Keratinocyte (primary cell): ENCODE data around the gene TNNI3. TPM values are rescaled to one million over a fixed set of nuclear protein-coding genes. Genes with fewer than 3 reads are reported as not detected.

Experiments used
- DNase-seq: peaks from one replicate; pipeline ENCODE4 v3.0.0-alpha.2; 2011; ENCODE audit warnings: low read depth, missing footprints, low spot score
- FAIRE-seq: peaks from 2 replicates; lab custom pipeline; 2011; peaks lifted over from hg19 to GRCh38; lab: Jason Lieb, UNC
- H2AFZ ChIP-seq: 2 replicates; pipeline ENCODE4 v1.6.0; 2012; ENCODE audit warnings: low read length, control low read depth, inconsistent platforms; ENCODE audit not compliant: control insufficient read depth
- H3K27ac ChIP-seq: 2 replicates; pipeline ENCODE4 v1.5.1; 2011; ENCODE audit warnings: low read length; ENCODE audit not compliant: control insufficient read depth, insufficient read depth
- H3K27me3 ChIP-seq: 3 replicates; pipeline ENCODE4 v1.6.0; 2011; ENCODE audit warnings: low read length; ENCODE audit not compliant: control insufficient read depth, insufficient read depth; ENCODE audit errors: extremely low read depth
- H3K36me3 ChIP-seq, 2 experiments: 2 replicates in 1 of 2; 3 replicates in 1 of 2; pipeline ENCODE4 v1.5.1; 2011; ENCODE audit warnings: low read length in 2 of 2, mild to moderate bottlenecking in 1 of 2; ENCODE audit not compliant: control insufficient read depth in 2 of 2, insufficient read depth in 2 of 2; ENCODE audit errors: extremely low read depth in 1 of 2
- H3K4me1 ChIP-seq: 3 replicates; pipeline ENCODE4 v1.5.1; 2011; ENCODE audit warnings: low read length; ENCODE audit not compliant: control insufficient read depth, insufficient read depth; ENCODE audit errors: extremely low read depth
- H3K4me2 ChIP-seq: 3 replicates; pipeline ENCODE4 v1.6.0; 2011; ENCODE audit warnings: low read depth, low read length; ENCODE audit not compliant: control insufficient read depth, insufficient read depth; ENCODE audit errors: extremely low read depth
- H3K4me3 ChIP-seq, 3 experiments: fragments of 200-600 bp in 1 of 3; sonication (generic) in 1 of 3; 2 replicates in 2 of 3; 3 replicates in 1 of 3; pipeline ENCODE4 v1.5.1; 2011 to 2016; ENCODE audit warnings: low read length in 3 of 3, mild to moderate bottlenecking in 3 of 3, control low read depth in 2 of 3, inconsistent platforms in 1 of 3, low read depth in 1 of 3, mixed read lengths in 1 of 3, mixed run types in 1 of 3, moderate library complexity in 1 of 3; ENCODE audit not compliant: control insufficient read depth in 2 of 3, insufficient read depth in 2 of 3; ENCODE audit errors: extremely low read depth in 1 of 3
- H3K79me2 ChIP-seq: 2 replicates; pipeline ENCODE4 v1.6.0; 2012; ENCODE audit warnings: low read length; ENCODE audit not compliant: control insufficient read depth, insufficient read depth
- H3K9ac ChIP-seq: 3 replicates; pipeline ENCODE4 v1.6.0; 2011; ENCODE audit warnings: low read length; ENCODE audit not compliant: control insufficient read depth, insufficient read depth; ENCODE audit errors: extremely low read depth
- H3K9me1 ChIP-seq: 3 replicates; pipeline ENCODE4 v1.6.0; 2011; ENCODE audit warnings: low read length; ENCODE audit not compliant: control insufficient read depth, insufficient read depth; ENCODE audit errors: extremely low read depth
- H3K9me3 ChIP-seq: 2 replicates; pipeline ENCODE4 v1.5.1; 2012; ENCODE audit warnings: low read depth, low read length; ENCODE audit not compliant: control insufficient read depth
- H4K20me1 ChIP-seq: 3 replicates; pipeline ENCODE4 v1.6.0; 2011; ENCODE audit warnings: low read length; ENCODE audit not compliant: control insufficient read depth, insufficient read depth; ENCODE audit errors: extremely low read depth
- CTCF ChIP-seq, 3 experiments: IDR thresholded peaks in 1 of 3; conservative IDR thresholded peaks in 1 of 3; optimal IDR thresholded peaks in 1 of 3; 2 replicates in 2 of 3; 3 replicates in 1 of 3; pipeline versions ENCODE3 to v1.5.1; 2011; ENCODE audit warnings: low read length in 3 of 3, mild to moderate bottlenecking in 3 of 3, moderate library complexity in 2 of 3, control low read depth in 1 of 3, inconsistent platforms in 1 of 3; ENCODE audit not compliant: insufficient read depth in 2 of 3; ENCODE audit errors: extremely low read depth in 1 of 3
- EZH2 ChIP-seq: IDR thresholded peaks from one replicate; pipeline ENCODE4 v1.6.1; 2012; ENCODE audit warnings: inconsistent platforms, mild to moderate bottlenecking, low read length, moderate library complexity
- dilution Hi-C: fragments of 300-500 bp; cut with MboI; formaldehyde crosslinking; loops from one replicate; pipeline ENCODE4 v1.7.0; 2020; ENCODE audit warnings: low sequenced_read_pairs; ENCODE audit not compliant: extremely low pct_ligation_motif_present
- polyA plus RNA-seq, 5 experiments: library from polyadenylated mRNA; depleted of rRNA in 3 of 5; stranded (reverse) in 3 of 5; stranded (forward) in 1 of 5; unstranded in 1 of 5; fragments of >200 nt; gene quantifications; 1 replicate in 1 of 5; 2 replicates in 3 of 5; 3 replicates in 1 of 5; pipeline versions ENCODE4 v1.2.1 to v1.2.3, GENCODE V29; 2011 to 2012; ENCODE audit warnings: missing spikeins in 2 of 5, low read depth in 1 of 5, low replicate concordance in 1 of 5

TNNI3 gene
- polyA plus RNA-seq, 1 donor (not counting 4 experiments of a cell fraction or from before 2014, with no cell fraction given) = 4.1 TPM

GRCh38 chr19:55146705-55147273, 10.7 kb downstream of the TNNI3 start:
- H3K9ac ChIP-seq = peak overlapping the region; percentile 44
- H3K4me2 ChIP-seq = peak overlapping the region; percentile 71
- TF ChIP-seq CTCF (optimal IDR thresholded peaks at IDR 0.05 in 1 of 3, IDR thresholded peaks at IDR 0.05 in 1 of 3, conservative IDR thresholded peaks at IDR 0.05 in 1 of 3; ENCODE audit: extremely low read depth in 1 of 3, insufficient read depth in 2 of 3, low read length in 3 of 3) = no peak
- TF ChIP-seq EZH2 = no peak
- FAIRE-seq = peak; percentile 17
- H3K4me1 ChIP-seq = peaks cover 2% of the 10 kb centered on the region
- H2AFZ ChIP-seq = peak overlapping the region; percentile 68
- no peaks in the 10 kb centered on the region for H3K36me3 ChIP-seq
- no peaks in the 10 kb centered on the region for H3K9me1 ChIP-seq
- DNase-seq = no peak
- H3K79me2 ChIP-seq = no peaks in the 10 kb centered on the region
- no peak overlapping the region for H3K27ac ChIP-seq
- H4K20me1 ChIP-seq = no peaks in the 10 kb centered on the region
- H3K27me3 ChIP-seq = no peaks in the 10 kb centered on the region
- H3K9me3 ChIP-seq = no peaks in the 10 kb centered on the region
- dilution Hi-C loops = no loop called here
- peak overlapping the region; percentile 63 to 78 (median 66) for H3K4me3 ChIP-seq

- FAIRE-seq = no peak
- H3K4me2 ChIP-seq = peak overlapping the region; percentile 71
- dilution Hi-C loops = no loop called here
Observed at GRCh38 chr19:55146078-55146704, 11.3 kb downstream of the TNNI3 start.

More at GRCh38 chr19:55146078-55146704, 11.3 kb downstream of the TNNI3 start:
- Histone ChIP-seq H3K36me3 (no peaks in the 10 kb centered on the region), H3K27ac (no peak overlapping the region), H3K27me3 (no peaks in the 10 kb centered on the region), H3K4me1 (peaks cover 2% of the 10 kb centered on the region), H3K9ac (peak overlapping the region; percentile 44), H3K9me3 (no peaks in the 10 kb centered on the region), H3K79me2 (no peaks in the 10 kb centered on the region), H2AFZ (peak overlapping the region; percentile 68), H3K4me3 (peak overlapping the region; percentile 63 to 78 (median 66)), H4K20me1 (no peaks in the 10 kb centered on the region), H3K9me1 (no peaks in the 10 kb centered on the region)
- no peak for DNase-seq
- TF ChIP-seq EZH2 (no peak), CTCF (optimal IDR thresholded peaks at IDR 0.05 in 1 of 3, IDR thresholded peaks at IDR 0.05 in 1 of 3, conservative IDR thresholded peaks at IDR 0.05 in 1 of 3; ENCODE audit: extremely low read depth in 1 of 3, insufficient read depth in 2 of 3, low read length in 3 of 3) (peak; percentile 58 to 90 (median 74))
